Measurements from ENCODE around the gene LSM2. TPM values are rescaled to one million over a fixed set of nuclear protein-coding genes. Genes with fewer than 3 reads are reported as not detected.

The LSM2 gene
- polyA plus RNA-seq, 2 donors: 25.6 to 42.9 TPM

DNA sequence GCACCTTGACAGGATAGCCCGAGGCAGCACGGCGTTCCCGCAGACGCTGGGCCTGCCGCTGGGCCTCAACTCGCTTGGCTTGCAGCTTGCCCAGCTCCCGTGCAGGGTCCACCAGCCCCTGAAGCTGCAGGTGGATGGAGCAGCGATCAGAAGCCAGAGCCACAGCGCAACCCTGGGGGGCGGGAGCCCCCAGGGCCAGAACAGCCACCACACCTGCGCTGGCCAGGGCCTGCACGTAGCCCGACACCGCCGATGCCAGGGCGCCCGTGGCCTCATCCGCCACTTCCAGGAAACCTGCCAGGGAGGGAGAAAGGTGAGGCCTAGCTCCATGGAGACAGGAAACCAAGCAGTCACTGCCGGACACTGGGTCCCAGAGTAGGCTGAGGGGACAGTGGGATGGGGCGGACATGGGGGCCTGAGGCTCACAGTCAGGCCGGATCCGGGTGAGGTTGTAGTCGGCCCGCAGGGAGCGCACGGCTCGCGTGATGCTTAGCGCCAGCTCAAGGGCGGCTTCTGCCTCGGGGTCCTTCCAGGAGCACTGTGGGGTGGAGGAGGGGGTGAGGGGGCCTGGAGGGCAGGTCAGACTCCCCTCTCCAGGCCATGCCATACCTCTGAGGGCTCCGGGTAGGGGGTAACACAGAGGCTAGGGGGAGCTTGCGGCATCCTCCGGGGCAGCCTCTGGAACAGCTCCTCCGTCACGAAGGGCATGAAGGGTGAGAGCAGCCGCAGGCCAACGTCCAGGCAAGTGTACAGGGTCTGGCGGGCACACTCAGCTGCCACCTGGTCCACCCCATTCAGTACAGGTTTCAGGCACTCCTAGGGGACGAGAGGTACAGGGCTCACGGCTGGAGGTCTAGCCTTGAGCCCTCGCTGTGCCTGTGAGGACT, 27.5 kb downstream of the LSM2 start:
- no peaks in the 10 kb centered on the region for H3K9me3 ChIP-seq (ENCODE audit: control insufficient read depth in 2 of 2, insufficient read depth in 1 of 2, low read depth in 1 of 2, low read length in 1 of 2)
- H3K4me3 ChIP-seq (ENCODE audit: low read depth in 1 of 2, low read length in 2 of 2): no peak overlapping the region
- peaks cover 8 to 49% of the 10 kb centered on the region in 2 donors for H3K36me3 ChIP-seq (ENCODE audit: control insufficient read depth in 2 of 2, insufficient read depth in 2 of 2, low read length in 1 of 2)
- no peaks in the 10 kb centered on the region for H3K27me3 ChIP-seq (ENCODE audit: control insufficient read depth in 1 of 2, insufficient read depth in 2 of 2, low read length in 2 of 2)
- 83 to 86% methylated on average over 36 to 43 of the region's 43 CpGs for WGBS, 2 donors
- no peak overlapping the region for H3K27ac ChIP-seq (ENCODE audit: low read depth in 2 of 2, low read length in 1 of 2)
- H3K4me1 ChIP-seq (ENCODE audit: control insufficient read depth in 2 of 2, insufficient read depth in 2 of 2, low read length in 1 of 2): peaks cover 6 to 9% of the 10 kb centered on the region in 2 donors

DNA sequence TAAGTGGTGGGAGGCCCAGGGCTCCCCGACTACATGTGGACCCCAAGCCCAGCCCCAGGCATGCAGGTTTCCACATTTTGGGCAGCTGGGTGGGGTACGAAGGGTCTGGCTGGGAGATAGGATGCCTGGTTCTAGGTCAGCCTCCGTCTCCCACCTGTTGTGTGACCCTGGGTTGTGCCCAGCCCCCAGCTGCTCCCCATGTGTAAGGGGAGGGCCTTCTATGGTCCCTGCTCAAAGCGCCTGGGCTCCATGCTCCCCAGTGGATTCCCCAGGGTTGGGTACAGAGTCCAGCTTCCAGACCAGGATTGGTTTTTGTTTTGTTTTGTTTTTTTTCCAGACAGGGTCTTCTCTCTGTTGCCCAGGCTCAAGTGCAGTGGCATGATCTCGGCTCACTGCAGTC, 28.6 kb downstream of the LSM2 start:
- Histone ChIP-seq H3K36me3 (ENCODE audit: control insufficient read depth in 2 of 2, insufficient read depth in 2 of 2, low read length in 1 of 2) (peaks cover 8 to 45% of the 10 kb centered on the region in 2 donors), H3K27ac (ENCODE audit: low read depth in 2 of 2, low read length in 1 of 2) (no peak overlapping the region)

DNA sequence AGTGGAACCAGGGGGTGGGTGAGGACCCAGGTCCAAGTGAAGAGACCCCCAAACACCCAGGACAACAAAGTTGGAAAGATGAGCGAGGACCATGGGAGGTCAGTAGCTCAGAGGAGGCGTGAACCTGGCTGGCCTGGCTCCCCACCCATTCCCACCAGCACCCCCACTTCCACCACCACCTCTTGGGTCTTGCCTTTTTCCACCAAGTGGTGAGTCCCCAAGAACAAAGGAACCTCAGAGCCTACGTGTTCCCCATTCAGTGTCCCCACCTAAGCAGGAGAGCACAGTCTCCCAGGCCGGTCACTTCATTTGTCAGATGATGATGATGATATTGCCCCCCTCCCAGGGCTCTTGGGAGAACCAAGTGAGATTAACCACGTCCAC, 29.1 kb downstream of the LSM2 start:
- Histone ChIP-seq H3K27ac (ENCODE audit: low read depth in 2 of 2, low read length in 1 of 2) (peak overlapping the region in 1 of 2 donors; percentile 76), H3K4me1 (ENCODE audit: control insufficient read depth in 2 of 2, insufficient read depth in 2 of 2, low read length in 1 of 2) (peaks cover 6 to 9% of the 10 kb centered on the region in 2 donors), H3K27me3 (ENCODE audit: control insufficient read depth in 1 of 2, insufficient read depth in 2 of 2, low read length in 2 of 2) (no peaks in the 10 kb centered on the region), H3K9me3 (ENCODE audit: control insufficient read depth in 2 of 2, insufficient read depth in 1 of 2, low read depth in 1 of 2, low read length in 1 of 2) (no peaks in the 10 kb centered on the region), H3K4me3 (ENCODE audit: low read depth in 1 of 2, low read length in 2 of 2) (no peak overlapping the region), H3K36me3 (ENCODE audit: control insufficient read depth in 2 of 2, insufficient read depth in 2 of 2, low read length in 1 of 2) (peaks cover 8 to 42% of the 10 kb centered on the region in 2 donors)
- WGBS, 2 donors: 85 to 92% methylated on average over 5 of the region's 5 CpGs

More for the DNA sequence above, 28.6 kb downstream of the LSM2 start:
- H3K4me3 ChIP-seq (ENCODE audit: low read depth in 1 of 2, low read length in 2 of 2): no peak overlapping the region
- H3K9me3 ChIP-seq (ENCODE audit: control insufficient read depth in 2 of 2, insufficient read depth in 1 of 2, low read depth in 1 of 2, low read length in 1 of 2): no peaks in the 10 kb centered on the region
- H3K27me3 ChIP-seq (ENCODE audit: control insufficient read depth in 1 of 2, insufficient read depth in 2 of 2, low read length in 2 of 2): no peaks in the 10 kb centered on the region
- WGBS, 2 donors: 96 to 97% methylated on average over 5 of the region's 5 CpGs
- H3K4me1 ChIP-seq (ENCODE audit: control insufficient read depth in 2 of 2, insufficient read depth in 2 of 2, low read length in 1 of 2): peaks cover 6 to 9% of the 10 kb centered on the region in 2 donors

DNA sequence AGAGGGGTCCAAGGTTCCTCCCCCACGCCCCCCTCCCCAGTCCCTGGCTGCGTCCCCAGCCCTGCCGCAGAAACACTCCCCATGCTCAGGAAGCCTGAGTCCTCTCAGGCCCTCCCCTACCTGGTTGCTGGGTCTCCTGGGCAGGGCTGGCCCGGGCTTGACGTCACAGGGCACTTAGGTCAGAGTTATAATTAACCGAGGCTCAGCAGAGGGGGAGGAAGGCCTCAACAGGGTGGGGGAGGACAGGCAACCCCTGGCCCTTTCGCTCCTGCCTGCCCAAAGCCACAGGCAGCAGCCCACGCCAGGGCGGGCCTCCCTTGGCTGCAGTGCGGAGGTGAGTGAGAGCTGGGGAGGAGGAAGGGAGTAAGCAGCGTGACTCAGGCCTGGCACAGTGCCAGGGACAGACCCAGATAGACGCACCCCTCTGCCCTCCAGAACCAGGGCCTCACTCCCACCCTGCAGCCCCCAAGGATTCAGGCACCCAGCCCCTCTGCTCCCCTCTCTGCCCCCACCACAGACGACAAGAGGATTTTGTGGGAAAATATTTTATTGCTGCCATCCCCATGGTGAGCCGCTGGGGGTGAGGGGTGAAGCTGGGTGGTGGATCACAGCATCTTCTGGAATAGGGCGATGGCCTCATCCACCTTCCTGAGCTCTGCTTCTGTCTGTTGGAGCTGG, 29.6 kb downstream of the LSM2 start, which contains the start of gene VWA7:
Gene VWA7 (minus strand): TSS at position 340 of the 678 bp plus-strand sequence. CDS start 549 bp downstream, outside the sequence.
- Histone ChIP-seq H3K27ac (ENCODE audit: low read depth in 2 of 2, low read length in 1 of 2) (peak within 1 kb of the TSS in 1 of 2 donors; percentile 76), H3K9me3 (ENCODE audit: control insufficient read depth in 2 of 2, insufficient read depth in 1 of 2, low read depth in 1 of 2, low read length in 1 of 2) (no peaks in the 10 kb centered on the region), H3K4me1 (ENCODE audit: control insufficient read depth in 2 of 2, insufficient read depth in 2 of 2, low read length in 1 of 2) (peaks cover 6 to 9% of the 10 kb centered on the region in 2 donors), H3K27me3 (ENCODE audit: control insufficient read depth in 1 of 2, insufficient read depth in 2 of 2, low read length in 2 of 2) (no peaks in the 10 kb centered on the region), H3K4me3 (ENCODE audit: low read depth in 1 of 2, low read length in 2 of 2) (no peak within 1 kb of the TSS), H3K36me3 (ENCODE audit: control insufficient read depth in 2 of 2, insufficient read depth in 2 of 2, low read length in 1 of 2) (peaks cover 8 to 38% of the 10 kb centered on the region in 2 donors)
- 12 to 13% methylated on average over 15 of the region's 15 CpGs for WGBS, 2 donors

DNA sequence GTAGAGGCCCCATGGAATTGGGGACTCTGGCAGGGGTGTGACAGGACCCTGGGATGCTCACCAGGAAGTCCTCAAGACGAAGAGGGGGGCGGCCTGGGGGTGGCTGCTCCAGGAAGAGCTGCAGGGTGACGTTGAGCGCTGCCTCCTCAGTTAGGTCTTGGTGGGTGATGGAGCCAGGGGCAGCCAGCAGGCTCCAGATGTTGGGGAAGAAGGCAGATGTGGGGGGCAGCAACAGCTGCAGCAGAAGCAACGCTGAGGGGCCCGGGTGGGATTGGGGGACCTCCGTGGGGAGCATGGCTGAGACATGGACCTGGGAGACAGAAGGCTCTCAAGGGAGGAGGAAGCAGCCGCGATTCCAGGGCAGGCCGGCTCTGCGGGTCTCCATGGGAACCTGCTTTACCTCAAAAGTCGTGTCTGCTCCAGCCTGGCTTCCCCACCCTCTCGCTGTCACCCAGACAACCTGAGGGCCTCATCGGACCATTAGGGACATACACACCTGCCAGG, 30.2 kb downstream of the LSM2 start:
- WGBS, 2 donors: 27 to 34% methylated on average over 13 to 14 of the region's 14 CpGs

DNA sequence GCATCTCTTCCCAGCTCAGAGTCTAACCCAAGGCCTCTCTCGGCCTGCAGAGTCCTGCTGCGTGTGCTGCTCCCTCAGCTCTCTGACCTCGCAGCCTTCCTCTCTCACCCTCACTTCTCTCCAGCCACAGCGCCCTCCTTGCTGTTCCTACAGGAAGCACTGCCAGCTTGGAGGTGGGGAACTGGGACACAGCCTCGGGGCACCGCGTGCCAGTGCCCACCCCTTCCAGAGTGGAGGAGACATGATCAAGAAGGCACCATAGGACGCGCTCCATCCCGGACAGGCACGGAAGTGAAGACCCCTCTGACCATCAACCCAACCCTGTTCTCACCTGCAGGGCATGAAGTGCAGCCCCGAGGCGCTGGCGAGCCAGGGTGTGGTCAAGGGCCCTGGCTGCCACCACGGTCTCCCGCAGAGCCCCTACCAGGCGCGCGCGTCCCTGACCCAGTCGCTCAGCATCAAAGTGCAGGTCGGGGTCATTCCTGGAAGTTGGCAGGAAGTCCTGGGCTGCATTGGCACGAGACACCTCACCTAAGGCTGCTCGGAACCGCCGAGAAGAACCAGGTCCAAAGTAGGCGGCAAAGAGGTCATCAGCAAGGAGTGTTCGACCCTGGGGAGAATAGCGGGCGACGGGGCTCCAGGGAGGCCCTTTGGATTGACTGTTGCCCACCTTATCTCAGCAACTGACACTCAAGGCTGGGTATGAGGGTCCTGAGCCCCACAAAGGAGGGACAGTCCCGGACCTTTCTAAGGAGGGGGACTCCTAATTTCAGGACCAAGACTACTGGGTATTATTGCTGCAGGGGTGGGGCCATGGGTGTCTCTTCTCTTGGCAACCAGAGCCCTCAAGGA, 30.9 kb downstream of the LSM2 start:
- H3K4me3 ChIP-seq (ENCODE audit: low read depth in 1 of 2, low read length in 2 of 2): no peak overlapping the region
- H3K27ac ChIP-seq (ENCODE audit: low read depth in 2 of 2, low read length in 1 of 2): no peak overlapping the region
- WGBS, 2 donors: 79 to 82% methylated on average over 32 of the region's 32 CpGs

More for the DNA sequence above, 30.2 kb downstream of the LSM2 start:
- Histone ChIP-seq H3K36me3 (ENCODE audit: control insufficient read depth in 2 of 2, insufficient read depth in 2 of 2, low read length in 1 of 2) (peaks cover 8 to 32% of the 10 kb centered on the region in 2 donors), H3K4me3 (ENCODE audit: low read depth in 1 of 2, low read length in 2 of 2) (no peak overlapping the region), H3K9me3 (ENCODE audit: control insufficient read depth in 2 of 2, insufficient read depth in 1 of 2, low read depth in 1 of 2, low read length in 1 of 2) (no peaks in the 10 kb centered on the region), H3K27me3 (ENCODE audit: control insufficient read depth in 1 of 2, insufficient read depth in 2 of 2, low read length in 2 of 2) (no peaks in the 10 kb centered on the region), H3K4me1 (ENCODE audit: control insufficient read depth in 2 of 2, insufficient read depth in 2 of 2, low read length in 1 of 2) (peaks cover 6 to 9% of the 10 kb centered on the region in 2 donors), H3K27ac (ENCODE audit: low read depth in 2 of 2, low read length in 1 of 2) (peak overlapping the region in 1 of 2 donors; percentile 76)

DNA sequence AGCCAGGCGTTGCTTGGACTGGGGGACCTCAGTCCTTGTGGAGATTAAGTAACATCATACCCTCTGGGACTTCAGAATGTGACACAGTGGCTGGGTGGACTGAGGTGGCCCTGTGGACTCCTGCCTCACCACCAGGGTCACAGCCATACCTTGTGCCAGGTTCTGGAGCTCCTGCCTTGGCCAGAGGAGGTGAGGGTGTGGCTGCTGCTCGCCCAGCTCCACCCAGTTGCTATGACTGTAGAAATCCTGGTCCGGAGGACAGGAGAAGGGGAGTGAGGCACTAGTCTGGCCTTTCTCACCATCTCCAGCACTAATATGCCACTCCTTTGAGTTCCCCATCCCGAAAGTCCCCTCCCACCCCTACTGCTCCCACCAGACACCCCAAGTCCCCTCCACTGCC, 31.6 kb downstream of the LSM2 start:
- WGBS, 2 donors: 59 to 67% methylated on average over 4 of the region's 4 CpGs
- Histone ChIP-seq H3K4me3 (ENCODE audit: low read depth in 1 of 2, low read length in 2 of 2) (no peak overlapping the region), H3K27ac (ENCODE audit: low read depth in 2 of 2, low read length in 1 of 2) (no peak overlapping the region)

More for the DNA sequence above, 30.9 kb downstream of the LSM2 start:
- H3K9me3 ChIP-seq (ENCODE audit: control insufficient read depth in 2 of 2, insufficient read depth in 1 of 2, low read depth in 1 of 2, low read length in 1 of 2): no peaks in the 10 kb centered on the region
- H3K4me1 ChIP-seq (ENCODE audit: control insufficient read depth in 2 of 2, insufficient read depth in 2 of 2, low read length in 1 of 2): peaks cover 6 to 9% of the 10 kb centered on the region in 2 donors
- H3K27me3 ChIP-seq (ENCODE audit: control insufficient read depth in 1 of 2, insufficient read depth in 2 of 2, low read length in 2 of 2): no peaks in the 10 kb centered on the region
- peaks cover 7 to 25% of the 10 kb centered on the region in 2 donors for H3K36me3 ChIP-seq (ENCODE audit: control insufficient read depth in 2 of 2, insufficient read depth in 2 of 2, low read length in 1 of 2)

DNA sequence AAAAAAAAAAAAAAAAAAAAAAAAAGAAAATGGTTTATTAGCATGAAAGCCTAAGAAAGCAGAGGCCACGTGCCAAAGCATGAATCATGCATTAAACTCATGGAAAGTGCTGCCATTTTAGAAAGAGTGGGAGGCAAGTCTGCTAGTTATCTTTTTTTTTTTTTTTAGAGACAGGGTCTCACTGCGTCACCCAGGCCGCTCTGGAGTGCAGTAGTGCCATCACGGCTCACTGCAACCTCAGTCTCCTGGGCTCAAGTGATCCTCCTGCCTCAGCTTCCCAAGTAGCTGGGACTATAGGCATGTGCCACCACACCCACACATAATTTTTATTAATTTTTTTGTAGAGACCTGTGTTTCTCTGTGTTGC, 34.8 kb downstream of the LSM2 start:
- WGBS, 2 donors: 67 to 68% methylated on average over 4 of the region's 4 CpGs
- Histone ChIP-seq H3K36me3 (ENCODE audit: control insufficient read depth in 2 of 2, insufficient read depth in 2 of 2, low read length in 1 of 2) (no peaks in the 10 kb centered on the region), H3K27ac (ENCODE audit: low read depth in 2 of 2, low read length in 1 of 2) (no peak overlapping the region)

More for the DNA sequence above, 31.6 kb downstream of the LSM2 start:
- Histone ChIP-seq H3K27me3 (ENCODE audit: control insufficient read depth in 1 of 2, insufficient read depth in 2 of 2, low read length in 2 of 2) (no peaks in the 10 kb centered on the region), H3K36me3 (ENCODE audit: control insufficient read depth in 2 of 2, insufficient read depth in 2 of 2, low read length in 1 of 2) (peaks cover under 1 to 18% of the 10 kb centered on the region in 2 donors), H3K4me1 (ENCODE audit: control insufficient read depth in 2 of 2, insufficient read depth in 2 of 2, low read length in 1 of 2) (peaks cover 6 to 9% of the 10 kb centered on the region in 2 donors), H3K9me3 (ENCODE audit: control insufficient read depth in 2 of 2, insufficient read depth in 1 of 2, low read depth in 1 of 2, low read length in 1 of 2) (no peaks in the 10 kb centered on the region)

DNA sequence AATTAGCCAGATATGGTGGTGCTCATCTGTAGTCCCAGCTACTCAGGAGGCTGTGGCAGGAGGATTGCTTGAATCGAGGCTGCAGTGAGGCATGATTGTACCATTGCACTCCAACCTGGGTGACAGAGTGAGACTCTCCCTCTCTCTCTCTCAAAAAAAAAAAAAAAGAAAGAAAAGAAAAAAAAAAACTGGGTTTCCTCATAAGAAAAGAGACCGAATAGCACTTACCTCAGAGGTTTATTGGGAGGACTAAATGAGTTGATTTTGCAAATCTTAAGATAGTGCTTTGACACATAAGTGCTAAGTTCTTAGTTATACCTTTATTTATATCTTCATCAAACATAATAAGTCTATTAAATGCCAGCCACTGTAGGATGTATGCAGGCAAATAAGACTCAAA, 35.9 kb downstream of the LSM2 start:
- Histone ChIP-seq H3K4me3 (ENCODE audit: low read depth in 1 of 2, low read length in 2 of 2) (no peak overlapping the region), H3K9me3 (ENCODE audit: control insufficient read depth in 2 of 2, insufficient read depth in 1 of 2, low read depth in 1 of 2, low read length in 1 of 2) (no peaks in the 10 kb centered on the region), H3K36me3 (ENCODE audit: control insufficient read depth in 2 of 2, insufficient read depth in 2 of 2, low read length in 1 of 2) (no peaks in the 10 kb centered on the region), H3K27ac (ENCODE audit: low read depth in 2 of 2, low read length in 1 of 2) (no peak overlapping the region), H3K4me1 (ENCODE audit: control insufficient read depth in 2 of 2, insufficient read depth in 2 of 2, low read length in 1 of 2) (peaks cover 0 to 6% of the 10 kb centered on the region in 2 donors), H3K27me3 (ENCODE audit: control insufficient read depth in 1 of 2, insufficient read depth in 2 of 2, low read length in 2 of 2) (no peaks in the 10 kb centered on the region)
- WGBS, 2 donors: 86 to 89% methylated on average over 2 of the region's 2 CpGs

More for the DNA sequence above, 34.8 kb downstream of the LSM2 start:
- H3K27me3 ChIP-seq (ENCODE audit: control insufficient read depth in 1 of 2, insufficient read depth in 2 of 2, low read length in 2 of 2): no peaks in the 10 kb centered on the region
- H3K4me1 ChIP-seq (ENCODE audit: control insufficient read depth in 2 of 2, insufficient read depth in 2 of 2, low read length in 1 of 2): peaks cover 2 to 6% of the 10 kb centered on the region in 2 donors
- no peak overlapping the region for H3K4me3 ChIP-seq (ENCODE audit: low read depth in 1 of 2, low read length in 2 of 2)
- no peaks in the 10 kb centered on the region for H3K9me3 ChIP-seq (ENCODE audit: control insufficient read depth in 2 of 2, insufficient read depth in 1 of 2, low read depth in 1 of 2, low read length in 1 of 2)
